HG03139 (cell line): ENCODE measurements around the gene USP9X.
A peak's percentile ranks its signal among the peaks of the same experiment; 100 is the strongest.
"Not testable (repeated sequence)": the region's sequence is repeated elsewhere in the genome, so short reads cannot be mapped to it uniquely, and the experiment has no call there.

Source experiments
- ATAC-seq: cut with Tn5 transposase; IDR thresholded peaks from one replicate; pipeline ENCODE4 v1.9.1; 2021; ENCODE audit not compliant: unreplicated experiment

Gene USP9X

GRCh38 chrX:41122664-41123257, 37.5 kb downstream of the USP9X start:
- ATAC-seq: no peak

GRCh38 chrX:41127477-41128192, 42.4 kb downstream of the USP9X start:
- peak; percentile 54 for ATAC-seq

GRCh38 chrX:41128955-41129354, 43.7 kb downstream of the USP9X start:
- no peak for ATAC-seq

- no peak for ATAC-seq
These were observed 46.5 kb downstream of the USP9X start for GRCh38 chrX:41131766-41132165.

- no peak for ATAC-seq
These were observed 48.3 kb downstream of the USP9X start for GRCh38 chrX:41133551-41133950.

- ATAC-seq: no peak
These were observed 52.3 kb downstream of the USP9X start for GRCh38 chrX:41137589-41137988.

- ATAC-seq: no peak
These were observed 57.1 kb downstream of the USP9X start for GRCh38 chrX:41142130-41142910.

- ATAC-seq: no peak
These were observed 59.6 kb downstream of the USP9X start for GRCh38 chrX:41144873-41145272.

- ATAC-seq: no peak
These were observed 60.8 kb downstream of the USP9X start for GRCh38 chrX:41145920-41146608.

GRCh38 chrX:41148553-41148952, 63.3 kb downstream of the USP9X start:
- no peak for ATAC-seq

- no peak for ATAC-seq
These were observed 64.8 kb downstream of the USP9X start for GRCh38 chrX:41150043-41150442.

- not testable (repeated sequence) for ATAC-seq
These were observed 66.5 kb downstream of the USP9X start for GRCh38 chrX:41151726-41152125.

GRCh38 chrX:41152221-41152620, 67.0 kb downstream of the USP9X start:
- no peak for ATAC-seq

GRCh38 chrX:41153448-41153847, 68.2 kb downstream of the USP9X start:
- no peak for ATAC-seq

GRCh38 chrX:41153957-41154356, 68.7 kb downstream of the USP9X start:
- ATAC-seq: no peak

GRCh38 chrX:41164449-41164848, 79.2 kb downstream of the USP9X start:
- ATAC-seq: no peak

- no peak for ATAC-seq
These were observed 82.6 kb downstream of the USP9X start for GRCh38 chrX:41167888-41168287.

GRCh38 chrX:41176263-41176662, 91.0 kb downstream of the USP9X start:
- no peak for ATAC-seq

GRCh38 chrX:41177297-41177696, 92.1 kb downstream of the USP9X start:
- ATAC-seq: no peak

GRCh38 chrX:41178201-41178600, 93.0 kb downstream of the USP9X start:
- no peak for ATAC-seq

- no peak for ATAC-seq
These were observed 95.1 kb downstream of the USP9X start for GRCh38 chrX:41180194-41180908.
